HepG2 (cell line): Measurements from ENCODE around the gene TNFRSF21.

Source experiments
- EZH2 ChIP-seq: conservative IDR thresholded peaks from 2 replicates; pipeline ENCODE4 v1.6.1; 2012; ENCODE audit warnings: mild to moderate bottlenecking, low read depth, low read length, moderate library complexity
- TF ChIP-seq, protein P1 (sequence below): sonication (generic); formaldehyde crosslinking; IDR thresholded peaks from 2 replicates; pipeline ENCODE4 v1.8.1; 2023; ENCODE audit warnings: missing genetic modification reagents, inconsistent platforms, borderline replicate concordance
- TF ChIP-seq, protein P2 (sequence below): sonication (generic); formaldehyde crosslinking; IDR thresholded peaks from 2 replicates; pipeline ENCODE4 v1.5.0; 2020; ENCODE audit warnings: mild to moderate bottlenecking, missing genetic modification reagents, moderate library complexity

DNA sequence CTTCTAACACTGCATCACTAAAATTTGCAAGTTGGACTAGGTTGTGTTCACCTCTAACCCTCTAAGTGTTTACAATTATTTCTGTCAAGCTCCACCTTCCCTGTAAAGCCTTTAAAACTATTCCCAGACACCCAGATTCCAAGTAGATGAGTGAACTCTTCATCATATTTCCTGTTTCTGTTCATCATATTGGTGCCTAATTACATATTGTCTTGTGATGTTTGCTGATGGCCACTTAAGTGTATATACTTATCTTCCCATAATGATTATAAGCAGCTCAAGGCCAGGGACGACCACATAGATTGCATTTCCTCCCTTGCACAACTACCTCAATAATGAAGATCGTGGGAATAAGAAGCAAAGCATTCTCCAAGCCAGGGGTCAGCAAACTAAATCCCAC lies 16.8 kb downstream of the TNFRSF21 start:
- TF ChIP-seq, protein P1, sequence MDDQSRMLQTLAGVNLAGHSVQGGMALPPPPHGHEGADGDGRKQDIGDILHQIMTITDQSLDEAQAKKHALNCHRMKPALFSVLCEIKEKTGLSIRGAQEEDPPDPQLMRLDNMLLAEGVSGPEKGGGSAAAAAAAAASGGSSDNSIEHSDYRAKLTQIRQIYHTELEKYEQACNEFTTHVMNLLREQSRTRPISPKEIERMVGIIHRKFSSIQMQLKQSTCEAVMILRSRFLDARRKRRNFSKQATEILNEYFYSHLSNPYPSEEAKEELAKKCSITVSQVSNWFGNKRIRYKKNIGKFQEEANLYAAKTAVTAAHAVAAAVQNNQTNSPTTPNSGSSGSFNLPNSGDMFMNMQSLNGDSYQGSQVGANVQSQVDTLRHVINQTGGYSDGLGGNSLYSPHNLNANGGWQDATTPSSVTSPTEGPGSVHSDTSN (CRISPR knock-in tag) = no peak
- no peak for TF ChIP-seq EZH2
- TF ChIP-seq, protein P2, sequence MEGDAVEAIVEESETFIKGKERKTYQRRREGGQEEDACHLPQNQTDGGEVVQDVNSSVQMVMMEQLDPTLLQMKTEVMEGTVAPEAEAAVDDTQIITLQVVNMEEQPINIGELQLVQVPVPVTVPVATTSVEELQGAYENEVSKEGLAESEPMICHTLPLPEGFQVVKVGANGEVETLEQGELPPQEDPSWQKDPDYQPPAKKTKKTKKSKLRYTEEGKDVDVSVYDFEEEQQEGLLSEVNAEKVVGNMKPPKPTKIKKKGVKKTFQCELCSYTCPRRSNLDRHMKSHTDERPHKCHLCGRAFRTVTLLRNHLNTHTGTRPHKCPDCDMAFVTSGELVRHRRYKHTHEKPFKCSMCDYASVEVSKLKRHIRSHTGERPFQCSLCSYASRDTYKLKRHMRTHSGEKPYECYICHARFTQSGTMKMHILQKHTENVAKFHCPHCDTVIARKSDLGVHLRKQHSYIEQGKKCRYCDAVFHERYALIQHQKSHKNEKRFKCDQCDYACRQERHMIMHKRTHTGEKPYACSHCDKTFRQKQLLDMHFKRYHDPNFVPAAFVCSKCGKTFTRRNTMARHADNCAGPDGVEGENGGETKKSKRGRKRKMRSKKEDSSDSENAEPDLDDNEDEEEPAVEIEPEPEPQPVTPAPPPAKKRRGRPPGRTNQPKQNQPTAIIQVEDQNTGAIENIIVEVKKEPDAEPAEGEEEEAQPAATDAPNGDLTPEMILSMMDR (CRISPR knock-in tag) = no peak
